ENCODE data around the gene GPR84. TPM values are rescaled to one million over a fixed set of nuclear protein-coding genes. Genes with fewer than 3 reads are reported as not detected.

Gene GPR84
- polyA plus RNA-seq (2013, experiment 1 of 2; ENCODE audit: insufficient read length), result not detected
- not detected for polyA plus RNA-seq (2013, experiment 2 of 2; ENCODE audit: insufficient read length)

DNA sequence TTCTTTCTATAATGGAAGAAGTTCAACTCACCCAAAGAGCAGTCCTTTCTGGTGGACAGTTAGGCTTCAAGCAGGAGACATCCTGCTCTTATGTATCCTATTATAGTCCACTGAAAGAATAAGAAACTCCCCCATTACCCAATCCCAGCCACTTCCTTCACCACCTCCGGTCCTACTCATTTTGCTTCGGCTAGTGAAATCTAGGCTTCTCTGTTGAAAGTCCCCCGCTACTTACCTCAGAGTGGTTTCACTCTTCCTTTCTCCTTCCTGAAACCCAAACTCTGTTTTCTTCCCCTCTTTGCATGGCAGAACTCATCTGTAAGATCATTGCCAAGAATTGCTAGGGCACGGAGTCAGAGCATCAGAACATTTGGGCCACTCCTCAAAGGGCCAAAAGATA, at the start of gene GPR84:
Gene GPR84 (minus strand): TSS at position 74 of the 400 bp plus-strand sequence. CDS start 635 bp downstream, outside the sequence.
- no peak for DNase-seq

DNA sequence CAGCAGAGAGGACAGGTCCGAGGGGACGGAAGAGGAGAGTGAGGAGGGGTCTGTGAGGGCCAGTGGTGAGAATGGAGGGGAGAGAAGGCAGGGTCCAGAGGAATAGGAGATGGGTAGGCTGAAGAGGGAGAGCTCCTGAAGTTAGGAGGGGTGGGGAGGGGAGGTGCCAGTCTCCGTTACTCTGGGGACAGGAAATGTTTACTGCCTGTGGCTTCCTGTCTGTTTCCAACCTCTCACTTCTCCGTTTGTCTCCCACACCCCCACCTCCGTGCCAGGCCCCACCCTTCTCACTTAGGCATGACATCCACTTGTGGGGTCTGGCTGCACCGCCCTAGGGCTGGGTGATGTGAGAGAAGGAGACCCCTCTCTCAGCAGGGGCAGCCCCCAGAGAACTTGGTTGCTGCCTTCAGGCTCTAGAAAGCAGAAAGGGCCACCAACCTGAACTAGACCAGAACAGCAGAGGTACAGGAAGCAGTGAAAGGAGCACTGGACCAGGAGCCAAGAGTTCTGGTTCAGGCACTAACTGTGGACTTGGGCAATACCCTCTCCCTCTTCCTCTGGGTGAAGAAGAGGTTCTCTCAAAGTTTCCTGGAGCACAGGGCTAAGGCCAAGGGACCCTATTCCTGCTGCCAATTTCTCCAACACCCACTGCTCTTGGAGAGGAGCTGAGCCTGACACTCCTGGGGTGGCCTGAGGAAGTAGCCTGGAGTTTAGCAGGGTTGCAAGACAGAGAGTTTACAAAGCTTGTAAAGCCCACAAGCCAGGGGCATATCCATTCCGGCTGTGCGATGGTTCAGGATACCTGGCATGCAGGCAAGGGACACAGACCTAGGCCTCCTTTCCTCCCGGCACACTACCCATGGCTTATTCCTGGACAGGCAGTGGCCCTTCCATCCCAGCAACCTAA, 49.3 kb upstream of the GPR84 start:
- DNase-seq, result no peak

DNA sequence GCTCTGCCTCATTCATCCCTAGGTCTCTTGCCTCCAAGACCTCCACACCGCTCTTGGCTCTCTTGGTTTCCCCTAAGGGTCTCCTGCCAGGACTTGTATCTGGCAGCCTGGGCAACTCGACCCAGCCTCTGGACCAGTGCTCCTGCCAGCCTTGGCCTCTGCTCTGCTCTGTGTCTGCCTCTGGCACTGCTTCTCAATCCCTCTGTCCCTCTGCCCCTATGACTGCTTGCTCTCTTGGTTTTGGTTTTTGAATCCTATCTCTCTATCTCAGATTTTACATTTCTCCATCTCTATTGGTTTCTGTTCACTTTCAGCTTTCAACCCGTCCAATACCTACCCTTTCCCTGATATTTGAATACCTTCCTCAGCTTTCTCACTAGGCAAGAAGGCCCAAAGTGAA, 48.5 kb upstream of the GPR84 start:
- no peak for DNase-seq

DNA sequence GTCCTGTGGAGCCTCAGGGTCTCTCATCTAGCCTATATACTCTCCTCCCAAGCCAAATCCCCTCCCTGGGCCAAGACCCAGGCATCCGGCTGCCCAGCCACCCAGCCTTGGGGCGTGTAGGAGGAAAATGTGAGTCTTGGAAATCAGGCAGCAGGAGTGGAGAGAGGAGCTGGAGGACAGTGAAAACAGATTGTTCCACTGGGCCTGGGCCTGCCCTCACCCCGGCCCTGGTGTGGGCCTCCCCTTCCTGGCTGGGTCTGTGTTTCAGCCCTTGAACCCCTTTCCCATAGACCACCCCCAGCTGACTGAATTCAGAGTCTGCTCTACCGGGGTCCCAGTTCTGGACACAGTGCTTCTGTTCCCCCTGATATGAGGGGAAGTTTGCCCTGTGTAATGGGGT, 48.1 kb upstream of the GPR84 start:
- DNase-seq, result no peak

- peak; percentile 98 for DNase-seq
Measured at GRCh38 chr12:54411391-54412241, 47.3 kb upstream of the GPR84 start.

GRCh38 chr12:54409267-54409666, 45.0 kb upstream of the GPR84 start:
- no peak for DNase-seq

DNA sequence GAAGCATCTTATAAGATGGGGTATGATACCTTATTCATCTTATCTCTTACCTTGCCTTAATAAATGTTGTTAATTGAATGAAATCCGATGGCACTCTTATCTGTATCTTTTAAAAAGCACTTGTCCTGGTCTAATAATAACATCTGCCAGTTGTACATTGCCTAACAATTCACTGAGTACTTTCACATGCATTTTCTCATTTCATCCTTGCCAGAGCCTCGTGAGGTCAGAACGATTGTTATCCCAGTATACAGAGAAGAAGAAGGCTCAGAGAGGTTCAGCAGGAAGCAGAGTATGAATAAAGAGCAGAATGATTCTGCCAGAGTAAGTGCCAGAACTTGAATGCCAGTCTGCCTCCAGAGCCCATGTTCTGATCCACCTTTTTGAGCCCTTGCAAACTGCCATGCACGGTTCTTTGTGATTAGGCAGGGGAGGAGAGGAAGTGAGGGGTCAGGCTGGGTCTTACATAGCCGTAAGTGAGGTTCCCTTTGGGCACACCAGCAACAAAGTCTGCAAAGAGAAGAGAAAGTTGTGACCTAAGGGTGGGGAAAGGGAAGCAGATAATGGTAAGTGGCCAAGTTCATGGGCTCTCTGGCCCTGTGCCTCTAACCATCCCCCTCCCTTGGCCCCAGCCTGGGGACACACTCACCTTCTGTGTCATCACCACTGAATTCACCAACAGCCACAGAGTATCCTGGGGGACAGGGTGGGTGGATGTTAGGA, 43.1 kb upstream of the GPR84 start:
- DNase-seq, result no peak

GRCh38 chr12:54405573-54405972, 41.3 kb upstream of the GPR84 start:
- DNase-seq, result no peak

DNA sequence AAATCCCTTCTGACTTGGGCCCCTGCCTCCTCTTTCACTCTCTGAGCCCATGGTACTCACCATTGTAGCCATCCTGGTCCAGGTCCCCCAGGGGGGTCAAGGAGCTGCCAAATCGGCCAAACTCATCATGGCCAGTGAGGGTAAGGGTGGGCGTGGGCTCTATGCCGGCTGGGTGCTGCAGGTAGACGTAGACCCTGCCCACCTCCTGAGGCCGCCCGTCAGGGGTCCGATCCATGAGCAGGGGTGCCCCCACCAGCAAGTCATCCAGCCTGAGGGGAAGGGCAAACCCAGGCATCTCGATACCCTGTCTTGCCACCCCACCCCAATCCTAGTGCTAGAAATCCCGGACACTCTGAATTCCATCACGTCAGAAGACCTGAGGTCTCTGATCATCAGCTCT, 40.8 kb upstream of the GPR84 start:
- DNase-seq, result no peak

- peak; percentile 44 for DNase-seq
Measured at GRCh38 chr12:54404061-54405004, 40.0 kb upstream of the GPR84 start.

DNA sequence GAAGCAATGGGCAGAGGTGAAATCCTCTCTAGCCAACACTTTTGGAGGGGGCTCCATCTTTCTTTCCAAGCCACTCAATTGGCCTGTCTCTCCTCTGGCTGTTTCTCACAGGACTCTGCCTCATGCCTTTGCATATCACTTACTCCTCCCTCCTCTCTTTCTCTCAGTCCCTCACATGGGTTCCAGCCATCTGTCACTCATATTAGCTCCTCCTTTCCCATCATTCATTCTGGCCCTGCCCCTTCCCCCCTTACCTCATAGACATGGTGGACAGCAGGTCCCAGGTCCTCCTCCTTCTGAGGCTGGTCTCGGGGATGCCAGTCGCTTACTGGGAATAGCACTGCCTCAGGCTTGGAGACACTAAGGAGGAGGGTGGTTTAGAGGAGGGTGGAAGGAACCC, 36.8 kb upstream of the GPR84 start:
- no peak for DNase-seq

DNA sequence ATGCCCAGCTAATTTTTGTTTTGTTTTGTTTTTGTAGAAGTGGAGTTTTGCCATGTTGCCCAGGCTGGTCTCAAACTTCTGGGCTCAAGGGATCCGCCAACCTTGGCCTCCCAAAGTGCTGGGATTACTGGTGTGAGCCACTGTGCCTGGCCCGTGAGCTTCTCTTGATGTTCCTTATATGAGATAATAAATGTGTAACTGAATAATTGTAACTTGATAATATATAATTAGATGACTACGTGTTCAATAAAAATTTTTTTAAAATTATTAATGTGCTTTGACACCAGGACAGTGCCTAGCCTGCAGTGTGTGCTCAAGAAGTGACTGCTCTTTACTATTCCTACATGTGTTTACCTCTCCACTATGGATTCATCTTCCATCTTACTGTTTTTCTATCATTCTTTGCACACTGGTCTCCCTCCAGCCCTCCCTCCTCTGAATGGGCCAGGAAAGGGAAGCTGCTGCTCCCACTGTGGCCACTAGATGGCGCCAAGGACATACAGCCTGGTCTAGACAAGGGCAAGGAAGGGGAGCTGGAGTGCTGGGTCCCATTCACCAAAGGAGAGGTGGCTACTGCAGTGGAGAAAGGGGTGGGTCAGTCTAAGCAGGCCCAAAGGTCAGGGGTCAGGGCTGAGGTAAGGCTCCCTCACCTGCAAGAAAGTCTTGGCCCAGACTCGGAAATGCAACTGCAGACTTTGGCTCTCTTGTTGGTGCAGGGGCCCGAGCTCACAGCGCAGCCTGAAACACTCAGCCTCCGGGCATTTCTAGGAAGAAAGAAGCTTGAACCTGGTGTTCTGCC, 34.9 kb upstream of the GPR84 start:
- DNase-seq, result peak; percentile 81

DNA sequence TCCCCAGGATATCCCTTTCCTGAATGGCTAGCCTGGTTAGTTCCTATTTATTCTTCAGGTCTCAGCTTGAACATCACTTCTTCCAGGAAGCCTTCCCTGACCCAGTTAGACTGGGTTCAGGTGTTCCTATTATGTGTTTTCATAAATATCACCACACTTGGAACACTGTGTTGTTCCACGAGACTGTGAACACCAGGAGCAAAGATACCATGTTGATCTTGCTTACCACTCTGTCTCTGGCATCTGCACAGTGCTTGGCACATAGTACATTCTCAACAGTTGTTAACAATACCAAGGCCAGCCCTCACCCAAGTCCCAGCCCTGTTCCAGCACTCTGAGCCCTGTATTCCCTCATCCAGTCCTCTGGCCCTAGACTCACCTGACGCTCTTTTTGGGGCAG, 33.9 kb upstream of the GPR84 start:
- DNase-seq, result no peak

GRCh38 chr12:54397157-54397556, 32.9 kb upstream of the GPR84 start:
- no peak for DNase-seq

DNA sequence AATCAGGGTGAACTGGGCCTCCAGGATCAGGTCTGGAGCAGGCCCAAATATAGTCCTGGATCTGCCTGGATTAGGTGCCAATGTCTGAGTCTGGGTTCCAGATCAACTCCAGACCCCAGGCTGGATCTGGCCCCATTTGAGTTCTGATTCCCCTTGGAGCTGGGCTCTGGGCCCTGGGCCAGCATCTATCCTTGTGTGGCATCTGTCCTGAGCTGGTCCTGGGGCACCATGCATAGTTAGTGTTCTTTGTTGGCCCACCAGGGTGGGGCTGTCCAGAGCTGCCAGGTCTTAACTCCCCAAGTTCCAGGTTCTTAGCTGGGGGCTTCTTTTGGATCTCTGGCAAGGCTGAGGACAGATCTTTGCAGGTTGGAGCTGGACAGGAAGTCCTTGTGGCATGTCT, 31.3 kb upstream of the GPR84 start:
- no peak for DNase-seq

DNA sequence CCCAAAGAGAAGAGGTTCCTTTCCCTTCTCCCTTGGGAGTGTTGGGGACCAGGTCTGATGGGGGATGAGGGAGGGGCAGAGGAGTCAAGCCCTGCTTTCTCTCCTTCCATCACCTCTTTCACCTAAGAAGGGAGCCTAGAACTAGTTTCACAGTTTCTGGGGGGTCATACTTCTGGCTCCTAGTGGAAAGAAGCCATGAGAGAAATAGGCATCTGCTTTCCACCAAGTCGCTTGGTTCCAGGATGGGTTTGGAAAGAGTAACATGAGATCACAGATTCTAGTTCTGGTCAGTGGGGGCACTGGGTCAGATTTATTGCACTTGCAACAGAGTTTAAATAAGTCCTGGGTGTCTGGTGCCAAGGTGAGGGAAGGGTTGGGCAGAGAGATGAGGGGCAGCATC, 30.7 kb upstream of the GPR84 start:
- DNase-seq, result no peak

GRCh38 chr12:54394281-54394719, 30.0 kb upstream of the GPR84 start:
- DNase-seq, result peak; percentile 55

DNA sequence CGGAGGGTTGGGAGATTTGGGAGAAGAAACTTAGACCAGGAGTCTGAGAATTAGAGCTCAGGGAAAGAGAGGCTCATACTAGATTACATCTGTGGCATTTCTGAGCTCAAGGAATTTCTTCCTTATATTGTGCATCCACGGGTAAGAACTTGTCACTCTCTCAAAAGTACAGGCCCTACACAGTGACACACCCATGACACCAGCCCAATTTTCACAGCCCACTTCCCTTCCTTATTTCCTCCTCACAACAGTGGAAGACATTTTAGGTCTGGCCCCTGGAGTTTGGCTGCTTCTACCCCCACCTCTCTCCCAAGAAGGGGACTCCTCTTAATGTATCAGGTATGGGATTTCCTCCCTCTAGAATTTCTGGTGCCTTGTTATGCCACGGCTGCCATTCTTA, 29.5 kb upstream of the GPR84 start:
- DNase-seq, result no peak

DNA sequence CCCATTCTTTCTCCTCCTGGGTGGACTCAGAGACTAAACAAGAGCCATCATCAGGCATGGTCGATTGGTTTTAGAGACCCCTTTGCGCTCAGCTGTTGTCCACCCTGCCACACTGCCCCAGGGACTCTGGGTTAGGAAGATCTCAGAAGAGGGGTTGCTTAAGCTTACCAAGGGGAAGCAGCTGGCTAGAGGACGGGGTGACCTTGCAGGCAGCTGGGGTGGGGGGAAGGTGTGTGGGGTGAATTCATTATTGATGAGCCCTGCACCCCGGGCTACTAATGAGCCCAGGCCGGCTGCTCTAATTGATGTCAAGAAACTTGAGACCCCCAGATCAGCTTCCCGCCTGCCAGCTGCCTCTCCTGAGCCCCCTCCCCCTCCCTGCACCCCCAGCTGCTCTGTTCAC, 28.9 kb upstream of the GPR84 start:
- no peak for DNase-seq

DNA sequence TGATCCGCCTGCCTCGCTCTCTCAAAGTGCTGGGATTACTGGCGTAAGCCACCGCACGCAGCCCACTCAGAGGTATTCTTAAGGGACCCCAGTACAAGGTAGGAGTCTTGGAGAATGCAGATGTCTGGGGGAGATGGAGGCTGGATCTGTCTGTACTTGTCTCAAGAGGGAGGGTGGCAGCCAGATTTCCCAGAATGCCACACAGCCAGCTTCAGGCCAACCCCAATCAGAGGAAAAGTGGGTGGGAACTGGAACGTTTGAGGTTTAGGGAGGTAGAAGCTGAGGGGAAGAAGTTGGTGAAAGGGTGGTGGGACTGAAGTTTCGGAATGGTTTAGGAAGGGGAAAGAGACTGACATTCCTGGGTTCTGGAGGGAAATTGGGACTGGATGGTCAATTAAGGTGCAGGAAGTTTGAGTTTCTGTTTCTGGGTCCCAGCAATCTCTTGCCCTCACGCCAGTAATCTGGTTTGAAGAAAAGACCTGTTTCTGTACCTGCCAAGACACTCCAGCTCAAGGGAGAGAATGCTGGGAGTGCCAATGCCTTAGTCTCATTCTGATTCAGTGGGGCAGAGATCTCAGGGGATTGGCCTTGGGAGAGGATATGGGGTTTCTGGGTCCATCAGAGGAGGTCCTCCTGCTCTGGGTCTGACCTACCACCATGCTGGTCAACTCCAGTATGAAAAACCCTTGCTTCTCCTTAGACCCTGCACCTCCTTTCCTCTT, 28.4 kb upstream of the GPR84 start:
- DNase-seq, result no peak
